B cell (primary cell): ENCODE data around the gene APOBEC3H. TPM values are rescaled to one million over a fixed set of nuclear protein-coding genes. Genes with fewer than 3 reads are reported as not detected.
A peak's percentile ranks its signal among the peaks of the same experiment; 100 is the strongest.

Experiments
- ATAC-seq: fragments of 200-7000 bp; cut with Tn5 transposase; one replicate; pipeline ENCODE4 v1.10.0; 2021; ENCODE audit warnings: low read depth, mild to moderate bottlenecking, moderate number of reproducible peaks, moderate library complexity
- CTCF ChIA-PET: fragments of 350-600 bp; sonication (Branson Sonifier 250); formaldehyde crosslinking; loops from one replicate; lab custom pipeline; 2021; ENCODE audit warnings: antibody characterized with exemption, inconsistent platforms; lab: Charles Lee
- POLR2A ChIA-PET: fragments of 350-600 bp; sonication (Branson Sonifier 250); formaldehyde crosslinking; loops from one replicate; lab custom pipeline; 2021; ENCODE audit warnings: antibody characterized with exemption; lab: Charles Lee
- DNase-seq: peaks from one replicate; pipeline ENCODE4 v3.0.0; 2013
- H2AFZ ChIP-seq: 2 replicates; pipeline ENCODE4 v1.6.1; 2012; ENCODE audit warnings: mild to moderate bottlenecking, low read depth, low read length; ENCODE audit not compliant: insufficient read depth, poor library complexity, severe bottlenecking
- H3K27ac ChIP-seq, 2 donors: 1 replicate in 1 of 2; 2 replicates in 1 of 2; pipeline ENCODE4 v1.5.1; 2012 to 2013; ENCODE audit warnings: low read length in 2 of 2, mild to moderate bottlenecking in 2 of 2, moderate library complexity in 1 of 2
- H3K27me3 ChIP-seq, 4 experiments: fragments of 200-600 bp in 1 of 4; sonication (generic) in 1 of 4; replicated peaks in 1 of 4; 1 replicate in 2 of 4; 2 replicates in 2 of 4; pipeline versions ENCODE4 v1.6.1 to v1.7.0; 2013 to 2016; ENCODE audit warnings: low read length in 3 of 4, mild to moderate bottlenecking in 2 of 4, mixed read lengths in 1 of 4, moderate library complexity in 1 of 4; ENCODE audit not compliant: insufficient read depth in 4 of 4, control insufficient read depth in 3 of 4; ENCODE audit errors: control extremely low read depth in 1 of 4
- H3K36me3 ChIP-seq, 2 experiments: replicated peaks in 1 of 2; 1 replicate in 1 of 2; 2 replicates in 1 of 2; pipeline versions ENCODE4 v1.6.1 to v1.7.1; 2013; ENCODE audit warnings: low read length in 1 of 2; ENCODE audit not compliant: insufficient read depth in 2 of 2, control insufficient read depth in 1 of 2; ENCODE audit errors: control extremely low read depth in 1 of 2, extremely low read depth in 1 of 2
- H3K4me1 ChIP-seq, 2 donors: fragments of 200-600 bp in 1 of 2; sonication (generic) in 1 of 2; 1 replicate in 1 of 2; 2 replicates in 1 of 2; pipeline versions ENCODE4 v1.5.1 to v1.6.1; 2013 to 2017; ENCODE audit warnings: low read length in 2 of 2; ENCODE audit not compliant: control insufficient read depth in 2 of 2, insufficient read depth in 2 of 2
- H3K4me2 ChIP-seq: replicated peaks from 2 replicates; pipeline ENCODE3; 2012; ENCODE audit warnings: mild to moderate bottlenecking, low read depth, low read length; ENCODE audit not compliant: poor library complexity, severe bottlenecking
- H3K4me3 ChIP-seq, 5 experiments: fragments of 200-600 bp in 1 of 5; sonication (generic) in 1 of 5; 1 replicate in 3 of 5; 2 replicates in 2 of 5; pipeline versions ENCODE4 v1.5.1 to v1.7.0; 2011 to 2016; ENCODE audit warnings: low read length in 4 of 5, mild to moderate bottlenecking in 4 of 5, low read depth in 2 of 5, control low read depth in 1 of 5, moderate library complexity in 1 of 5; ENCODE audit not compliant: insufficient read depth in 1 of 5; ENCODE audit errors: control extremely low read depth in 1 of 5, extremely low read depth in 1 of 5
- H3K79me2 ChIP-seq: fragments of 200-600 bp; sonication (generic); one replicate; pipeline ENCODE4 v1.6.0; 2016; ENCODE audit warnings: low read length; ENCODE audit not compliant: control insufficient read depth, insufficient read depth
- H3K9ac ChIP-seq: fragments of 200-600 bp; sonication (generic); 2 replicates; pipeline ENCODE4 v1.6.1; 2017; ENCODE audit warnings: mild to moderate bottlenecking, low read length, moderate library complexity
- H3K9me3 ChIP-seq, 3 donors: one replicate each; pipeline versions ENCODE4 v1.6.1 to v1.7.1; 2013; ENCODE audit warnings: low read length in 2 of 3; ENCODE audit not compliant: control insufficient read depth in 2 of 3, insufficient read depth in 1 of 3; ENCODE audit errors: control extremely low read depth in 1 of 3
- H4K20me1 ChIP-seq: 2 replicates; pipeline ENCODE4 v1.6.0; 2012; ENCODE audit warnings: mild to moderate bottlenecking, low read length; ENCODE audit not compliant: insufficient read depth, control insufficient read depth, poor library complexity, severe bottlenecking
- H3K27ac Mint-ChIP-seq: one replicate; pipeline ENCODE4 v1.8.0; 2021; ENCODE audit warnings: mixed read lengths
- H3K27me3 Mint-ChIP-seq: one replicate; pipeline ENCODE4 v1.8.0; 2021; ENCODE audit warnings: mixed read lengths
- H3K4me1 Mint-ChIP-seq: one replicate; pipeline ENCODE4 v1.8.0; 2021; ENCODE audit warnings: mixed read lengths
- H3K4me3 Mint-ChIP-seq: one replicate; pipeline ENCODE4 v1.8.0; 2021; ENCODE audit warnings: mixed read lengths
- H3K9me3 Mint-ChIP-seq: one replicate; pipeline ENCODE4 v1.8.0; 2022; ENCODE audit warnings: mixed read lengths; ENCODE audit not compliant: insufficient read depth
- EZH2 ChIP-seq: IDR thresholded peaks from 2 replicates; pipeline ENCODE4 v1.6.1; 2012; ENCODE audit warnings: borderline replicate concordance, low read depth, mild to moderate bottlenecking, moderate library complexity, low read length; ENCODE audit not compliant: insufficient read depth, poor library complexity, severe bottlenecking
- whole genome bisulfite sequencing: methylation state at CpG from one replicate; pipeline ENCODE4 v1.1.5; 2013; ENCODE audit warnings: missing lambda C conversion rate; ENCODE audit not compliant: insufficient coverage; 5-methylcytosine and 5-hydroxymethylcytosine counted together
- intact Hi-C: fragments of 100-400 bp; cut with micrococcal nuclease; formaldehyde crosslinking; loops from one replicate; pipeline ENCODE4 v1.10.0; 2022
- polyA plus RNA-seq: library from polyadenylated mRNA; depleted of rRNA; stranded (reverse); fragments of >200 nt; gene quantifications from 2 replicates; pipeline ENCODE4 v1.2.3, GENCODE V29; 2012
- total RNA-seq, 2 donors: library from RNA; stranded (reverse); fragments of 120-200 nt in 1 of 2; gene quantifications; 1 replicate in 1 of 2; 2 replicates in 1 of 2; pipeline versions ENCODE4 v1.2.3 to v1.2.4, GENCODE V29; 2013 to 2022
- TF ChIP-seq, protein P1 (sequence below): fragments of 200-600 bp; IDR thresholded peaks from one replicate; pipeline ENCODE4 v1.8.0; 2022; ENCODE audit warnings: antibody characterized with exemption, mild to moderate bottlenecking

APOBEC3H gene
- total and polyA plus RNA-seq, 2 donors (not counting 1 experiment from before 2014, with no cell fraction given): 0.59 to 1.4 TPM

DNA sequence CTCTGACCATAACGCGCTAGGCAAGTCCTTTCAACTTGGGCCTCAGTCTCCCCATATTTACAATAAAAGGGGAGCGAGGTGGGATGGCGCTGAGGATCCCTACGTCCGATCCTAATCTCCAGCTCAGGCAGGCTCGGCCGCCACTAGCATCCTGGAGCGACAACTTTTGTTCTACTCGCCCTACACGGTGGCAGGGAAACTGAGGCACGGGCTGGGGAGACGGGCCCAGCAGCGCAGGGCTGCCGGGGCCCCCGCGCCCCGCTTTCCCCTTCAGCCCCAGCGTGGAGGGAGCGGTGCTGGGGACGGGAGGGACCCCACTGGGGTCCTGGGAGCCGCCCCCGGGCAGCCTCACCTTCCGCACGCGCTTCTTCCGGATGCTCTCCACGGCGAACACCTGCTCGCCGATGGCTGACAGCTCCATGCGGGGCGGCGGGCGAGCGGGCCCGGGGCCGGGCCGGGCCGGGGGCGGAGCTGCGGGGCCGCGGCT, 55.0 kb downstream of the APOBEC3H start:
- H3K4me1 Mint-ChIP-seq: peaks cover 46% of the 10 kb centered on the region
- ChIA-PET CTCF (interaction anchor here (0.7 to 5.4 kb wide), 7 partner anchors 18 to 167 kb away, joined by 3 to 28 read pairs (median 4); partner anchors contain the start of gene RPL3), POLR2A (interaction anchor here (0.5 to 5.1 kb wide), 9 partner anchors 85 to 397 kb away, joined by 3 to 40 read pairs (median 4); partner anchors contain the start of gene RPL3)
- peaks cover 28% of the 10 kb centered on the region for H3K27me3 Mint-ChIP-seq
- Histone ChIP-seq H3K36me3 (peaks cover 0 to 22% of the 10 kb centered on the region in 2 experiments), H3K4me3 (peak overlapping the region; percentile 53 to 97 (median 85)), H3K4me2 (peak overlapping the region; percentile 85), H3K4me1 (peaks cover 55 to 56% of the 10 kb centered on the region in 2 donors), H3K27ac (peak overlapping the region; percentile 73 to 97), H2AFZ (peak overlapping the region; percentile 56), H3K27me3 (peaks cover 0 to 14% (median 8%) of the 10 kb centered on the region in 4 experiments), H3K79me2 (peaks cover 57% of the 10 kb centered on the region), H3K9ac (peak overlapping the region; percentile 83), H3K9me3 (no peaks in the 10 kb centered on the region), H4K20me1 (no peaks in the 10 kb centered on the region)
- no peaks in the 10 kb centered on the region for H3K9me3 Mint-ChIP-seq
- DNase-seq (no peak), ATAC-seq (no peak)
- WGBS: 7% methylated on average over 38 of the region's 44 CpGs
- peak overlapping the region; percentile 32 for H3K27ac Mint-ChIP-seq
- intact Hi-C loops: loop anchor here (1.0 to 5.0 kb wide), 7 partner anchors 8 to 892 kb away; partner anchors contain the start of genes ATF4, CBX6, RPL3 and RPS19BP1
- TF ChIP-seq, protein P1, sequence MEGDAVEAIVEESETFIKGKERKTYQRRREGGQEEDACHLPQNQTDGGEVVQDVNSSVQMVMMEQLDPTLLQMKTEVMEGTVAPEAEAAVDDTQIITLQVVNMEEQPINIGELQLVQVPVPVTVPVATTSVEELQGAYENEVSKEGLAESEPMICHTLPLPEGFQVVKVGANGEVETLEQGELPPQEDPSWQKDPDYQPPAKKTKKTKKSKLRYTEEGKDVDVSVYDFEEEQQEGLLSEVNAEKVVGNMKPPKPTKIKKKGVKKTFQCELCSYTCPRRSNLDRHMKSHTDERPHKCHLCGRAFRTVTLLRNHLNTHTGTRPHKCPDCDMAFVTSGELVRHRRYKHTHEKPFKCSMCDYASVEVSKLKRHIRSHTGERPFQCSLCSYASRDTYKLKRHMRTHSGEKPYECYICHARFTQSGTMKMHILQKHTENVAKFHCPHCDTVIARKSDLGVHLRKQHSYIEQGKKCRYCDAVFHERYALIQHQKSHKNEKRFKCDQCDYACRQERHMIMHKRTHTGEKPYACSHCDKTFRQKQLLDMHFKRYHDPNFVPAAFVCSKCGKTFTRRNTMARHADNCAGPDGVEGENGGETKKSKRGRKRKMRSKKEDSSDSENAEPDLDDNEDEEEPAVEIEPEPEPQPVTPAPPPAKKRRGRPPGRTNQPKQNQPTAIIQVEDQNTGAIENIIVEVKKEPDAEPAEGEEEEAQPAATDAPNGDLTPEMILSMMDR: no peak
- no peak for TF ChIP-seq EZH2
- H3K4me3 Mint-ChIP-seq: peak overlapping the region; percentile 90
